ENCODE measurements around the gene ACP5. TPM values are rescaled to one million over a fixed set of nuclear protein-coding genes. Genes with fewer than 3 reads are reported as not detected.

ACP5 gene
- total and polyA plus RNA-seq, 10 of the 15 experiments (the other 5 are each of a cell fraction or from before 2014, with no cell fraction given): 1.0 to 73.4 (median 36.8) TPM

DNA sequence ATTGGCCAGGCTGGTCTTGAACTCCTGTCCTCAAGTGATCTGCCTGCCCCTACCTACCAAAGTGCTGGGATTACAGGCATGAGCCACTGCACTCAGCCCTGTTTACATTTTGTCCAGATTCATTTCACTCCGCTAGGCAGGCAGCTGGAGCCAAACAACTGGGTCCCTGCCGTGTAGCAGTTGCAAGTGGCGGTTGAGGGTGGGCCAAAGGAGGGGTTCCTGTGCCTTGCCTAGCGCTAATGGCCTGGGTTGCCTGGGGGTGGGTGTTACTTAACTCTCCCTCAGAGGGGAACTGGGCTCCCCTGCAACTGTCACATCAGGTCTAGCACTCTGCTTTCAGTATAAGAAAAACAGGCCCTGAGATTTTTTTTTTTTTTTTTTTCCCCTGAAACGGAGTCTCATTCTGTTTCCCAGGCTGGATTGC is 7.4 kb downstream of the ACP5 start (continued):
- TF ChIP-seq, protein P1, sequence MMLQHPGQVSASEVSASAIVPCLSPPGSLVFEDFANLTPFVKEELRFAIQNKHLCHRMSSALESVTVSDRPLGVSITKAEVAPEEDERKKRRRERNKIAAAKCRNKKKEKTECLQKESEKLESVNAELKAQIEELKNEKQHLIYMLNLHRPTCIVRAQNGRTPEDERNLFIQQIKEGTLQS (IDR thresholded peaks at IDR 0.05; ENCODE audit: borderline replicate concordance, extremely low read depth, low read depth, low read length): no peak
- TF ChIP-seq CHD1 (IDR thresholded peaks at IDR 0.05; ENCODE audit: low read depth, low read length): no peak
- TF ChIP-seq, protein P2, sequence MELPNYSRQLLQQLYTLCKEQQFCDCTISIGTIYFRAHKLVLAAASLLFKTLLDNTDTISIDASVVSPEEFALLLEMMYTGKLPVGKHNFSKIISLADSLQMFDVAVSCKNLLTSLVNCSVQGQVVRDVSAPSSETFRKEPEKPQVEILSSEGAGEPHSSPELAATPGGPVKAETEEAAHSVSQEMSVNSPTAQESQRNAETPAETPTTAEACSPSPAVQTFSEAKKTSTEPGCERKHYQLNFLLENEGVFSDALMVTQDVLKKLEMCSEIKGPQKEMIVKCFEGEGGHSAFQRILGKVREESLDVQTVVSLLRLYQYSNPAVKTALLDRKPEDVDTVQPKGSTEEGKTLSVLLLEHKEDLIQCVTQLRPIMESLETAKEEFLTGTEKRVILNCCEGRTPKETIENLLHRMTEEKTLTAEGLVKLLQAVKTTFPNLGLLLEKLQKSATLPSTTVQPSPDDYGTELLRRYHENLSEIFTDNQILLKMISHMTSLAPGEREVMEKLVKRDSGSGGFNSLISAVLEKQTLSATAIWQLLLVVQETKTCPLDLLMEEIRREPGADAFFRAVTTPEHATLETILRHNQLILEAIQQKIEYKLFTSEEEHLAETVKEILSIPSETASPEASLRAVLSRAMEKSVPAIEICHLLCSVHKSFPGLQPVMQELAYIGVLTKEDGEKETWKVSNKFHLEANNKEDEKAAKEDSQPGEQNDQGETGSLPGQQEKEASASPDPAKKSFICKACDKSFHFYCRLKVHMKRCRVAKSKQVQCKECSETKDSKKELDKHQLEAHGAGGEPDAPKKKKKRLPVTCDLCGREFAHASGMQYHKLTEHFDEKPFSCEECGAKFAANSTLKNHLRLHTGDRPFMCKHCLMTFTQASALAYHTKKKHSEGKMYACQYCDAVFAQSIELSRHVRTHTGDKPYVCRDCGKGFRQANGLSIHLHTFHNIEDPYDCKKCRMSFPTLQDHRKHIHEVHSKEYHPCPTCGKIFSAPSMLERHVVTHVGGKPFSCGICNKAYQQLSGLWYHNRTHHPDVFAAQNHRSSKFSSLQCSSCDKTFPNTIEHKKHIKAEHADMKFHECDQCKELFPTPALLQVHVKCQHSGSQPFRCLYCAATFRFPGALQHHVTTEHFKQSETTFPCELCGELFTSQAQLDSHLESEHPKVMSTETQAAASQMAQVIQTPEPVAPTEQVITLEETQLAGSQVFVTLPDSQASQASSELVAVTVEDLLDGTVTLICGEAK (IDR thresholded peaks at IDR 0.05; ENCODE audit: borderline replicate concordance): no peak
- no peak for TF ChIP-seq ATF2 (IDR thresholded peaks at IDR 0.05; ENCODE audit: low read length)
- no peak for TF ChIP-seq SREBF2 (IDR thresholded peaks at IDR 0.05; ENCODE audit: low read length)
- no peak for TF ChIP-seq RBBP5 (conservative IDR thresholded peaks at IDR 0.05)
- no peak for TF ChIP-seq NRF1 (conservative IDR thresholded peaks at IDR 0.05; ENCODE audit: low read depth, low read length)
- no peak for TF ChIP-seq TARDBP (IDR thresholded peaks at IDR 0.05; ENCODE audit: borderline replicate concordance)
- no peak for TF ChIP-seq TCF3 (IDR thresholded peaks at IDR 0.05; ENCODE audit: borderline replicate concordance, insufficient read depth, low read depth, low read length)
- no peak for TF ChIP-seq ESRRA (IDR thresholded peaks at IDR 0.05; ENCODE audit: low read length)
- TF ChIP-seq IRF4 (IDR thresholded peaks at IDR 0.05; ENCODE audit: low read depth, low read length): no peak
- peak; percentile 56; the same call in 1 of the 2 replicates for TF ChIP-seq NR2F1 (conservative IDR thresholded peaks at IDR 0.05)
- TF ChIP-seq GABPA (IDR thresholded peaks at IDR 0.05; ENCODE audit: low read depth): no peak
- TF ChIP-seq, protein P3, sequence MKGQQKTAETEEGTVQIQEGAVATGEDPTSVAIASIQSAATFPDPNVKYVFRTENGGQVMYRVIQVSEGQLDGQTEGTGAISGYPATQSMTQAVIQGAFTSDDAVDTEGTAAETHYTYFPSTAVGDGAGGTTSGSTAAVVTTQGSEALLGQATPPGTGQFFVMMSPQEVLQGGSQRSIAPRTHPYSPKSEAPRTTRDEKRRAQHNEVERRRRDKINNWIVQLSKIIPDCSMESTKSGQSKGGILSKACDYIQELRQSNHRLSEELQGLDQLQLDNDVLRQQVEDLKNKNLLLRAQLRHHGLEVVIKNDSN (IDR thresholded peaks at IDR 0.05; ENCODE audit: borderline replicate concordance, extremely low read length, insufficient read depth, low read depth, low read length): no peak
- TF ChIP-seq POLR2AphosphoS5 (IDR thresholded peaks at IDR 0.05; ENCODE audit: low read length): no peak
- no peak for TF ChIP-seq MAX (IDR thresholded peaks at IDR 0.05; ENCODE audit: low read depth, low read length)
- TF ChIP-seq ZNF622 (IDR thresholded peaks at IDR 0.05): no peak
- TF ChIP-seq, protein P4, sequence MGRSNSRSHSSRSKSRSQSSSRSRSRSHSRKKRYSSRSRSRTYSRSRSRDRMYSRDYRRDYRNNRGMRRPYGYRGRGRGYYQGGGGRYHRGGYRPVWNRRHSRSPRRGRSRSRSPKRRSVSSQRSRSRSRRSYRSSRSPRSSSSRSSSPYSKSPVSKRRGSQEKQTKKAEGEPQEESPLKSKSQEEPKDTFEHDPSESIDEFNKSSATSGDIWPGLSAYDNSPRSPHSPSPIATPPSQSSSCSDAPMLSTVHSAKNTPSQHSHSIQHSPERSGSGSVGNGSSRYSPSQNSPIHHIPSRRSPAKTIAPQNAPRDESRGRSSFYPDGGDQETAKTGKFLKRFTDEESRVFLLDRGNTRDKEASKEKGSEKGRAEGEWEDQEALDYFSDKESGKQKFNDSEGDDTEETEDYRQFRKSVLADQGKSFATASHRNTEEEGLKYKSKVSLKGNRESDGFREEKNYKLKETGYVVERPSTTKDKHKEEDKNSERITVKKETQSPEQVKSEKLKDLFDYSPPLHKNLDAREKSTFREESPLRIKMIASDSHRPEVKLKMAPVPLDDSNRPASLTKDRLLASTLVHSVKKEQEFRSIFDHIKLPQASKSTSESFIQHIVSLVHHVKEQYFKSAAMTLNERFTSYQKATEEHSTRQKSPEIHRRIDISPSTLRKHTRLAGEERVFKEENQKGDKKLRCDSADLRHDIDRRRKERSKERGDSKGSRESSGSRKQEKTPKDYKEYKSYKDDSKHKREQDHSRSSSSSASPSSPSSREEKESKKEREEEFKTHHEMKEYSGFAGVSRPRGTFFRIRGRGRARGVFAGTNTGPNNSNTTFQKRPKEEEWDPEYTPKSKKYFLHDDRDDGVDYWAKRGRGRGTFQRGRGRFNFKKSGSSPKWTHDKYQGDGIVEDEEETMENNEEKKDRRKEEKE (IDR thresholded peaks at IDR 0.05): no peak
- no peak for TF ChIP-seq SIN3A (IDR thresholded peaks at IDR 0.05; ENCODE audit: low read depth, low read length)
- TF ChIP-seq NFXL1 (IDR thresholded peaks at IDR 0.05; ENCODE audit: borderline replicate concordance): no peak
- TF ChIP-seq KAT2A (conservative IDR thresholded peaks at IDR 0.05; ENCODE audit: control insufficient read depth, low read depth, low read length): no peak
- TF ChIP-seq ETV6 (conservative IDR thresholded peaks at IDR 0.05 in 1 of 2, IDR thresholded peaks at IDR 0.05 in 1 of 2; ENCODE audit: borderline replicate concordance in 1 of 2, low read depth in 1 of 2): no peak
